Central memory CD4-positive, alpha-beta T cell (primary cell): ENCODE data around the gene RRP8.
A peak's percentile ranks its signal among the peaks of the same experiment; 100 is the strongest.

ENCODE experiments used
- DNase-seq: peaks from one replicate; pipeline ENCODE4 v3.0.0; 2022

Gene RRP8

DNA sequence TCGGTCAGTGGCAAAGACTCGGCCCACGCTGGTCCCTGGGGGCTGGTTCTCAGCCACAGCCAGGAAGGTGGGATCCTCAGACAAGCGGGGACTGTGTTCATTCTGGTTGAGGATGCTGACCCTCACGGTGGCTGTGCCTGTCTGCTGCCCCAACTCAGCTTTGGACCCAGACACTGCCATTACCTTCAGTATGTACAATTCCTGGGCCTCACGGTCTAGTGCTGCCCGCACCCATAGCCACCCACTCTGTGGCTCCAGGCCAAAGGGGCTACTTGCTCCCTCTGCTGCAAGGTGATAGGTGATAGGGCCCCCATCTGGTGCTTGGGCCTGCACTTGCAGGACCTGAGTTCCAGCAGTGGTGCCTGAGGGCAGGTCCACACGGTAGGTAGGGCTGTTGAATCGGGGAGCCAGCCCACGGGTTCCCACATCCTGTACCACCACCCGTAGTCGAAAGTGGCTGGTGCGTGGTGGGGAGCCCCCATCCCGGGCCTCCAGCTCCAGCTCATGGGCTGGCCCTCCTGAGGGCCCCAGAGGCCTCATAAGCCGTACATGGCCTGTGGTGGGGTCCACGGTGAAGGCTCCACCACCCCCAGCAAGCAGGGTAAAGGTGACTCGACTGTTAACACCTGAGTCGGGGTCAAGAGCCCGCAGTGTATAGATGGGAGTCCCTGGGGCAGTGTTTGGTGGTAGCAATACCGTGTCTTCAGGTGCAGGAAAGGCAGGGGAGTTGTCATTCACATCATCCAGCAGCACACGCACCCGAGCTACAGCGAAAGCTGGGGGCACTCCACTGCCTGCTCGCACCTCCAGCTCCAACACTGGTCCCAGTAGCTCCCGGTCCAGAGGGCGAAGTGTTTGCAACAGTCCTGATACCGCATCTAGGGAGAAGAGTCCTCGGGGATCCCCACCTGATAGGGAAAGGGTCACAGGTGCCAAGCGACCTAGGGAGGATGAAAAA, 29.0 kb upstream of the RRP8 start:
- DNase-seq, result no peak

DNA sequence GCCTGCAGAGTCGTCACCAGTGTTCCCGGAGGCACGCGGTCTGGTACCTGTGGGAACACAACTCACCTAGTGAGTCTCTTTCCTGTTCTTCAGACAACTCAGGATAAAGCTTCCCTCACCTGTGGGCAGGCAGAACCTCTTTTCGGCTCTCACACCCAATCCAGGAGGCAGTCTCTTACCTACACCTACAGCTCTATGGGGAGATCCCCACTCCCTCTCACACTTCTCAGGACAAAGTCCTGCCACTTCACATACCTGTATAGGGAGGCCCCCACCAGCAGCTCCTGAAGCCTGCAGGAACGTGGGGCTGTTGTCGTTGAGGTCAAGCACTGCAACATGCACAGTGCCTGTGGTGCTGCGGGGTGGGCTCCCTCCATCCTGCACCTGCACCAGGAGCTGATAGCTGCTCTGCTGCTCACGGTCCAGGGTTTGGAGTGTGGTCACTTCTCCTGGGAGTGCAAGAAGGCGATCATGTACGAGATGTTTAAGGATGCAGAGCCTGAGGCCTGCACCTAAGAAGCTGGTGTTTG, 28.0 kb upstream of the RRP8 start:
- no peak for DNase-seq

DNA sequence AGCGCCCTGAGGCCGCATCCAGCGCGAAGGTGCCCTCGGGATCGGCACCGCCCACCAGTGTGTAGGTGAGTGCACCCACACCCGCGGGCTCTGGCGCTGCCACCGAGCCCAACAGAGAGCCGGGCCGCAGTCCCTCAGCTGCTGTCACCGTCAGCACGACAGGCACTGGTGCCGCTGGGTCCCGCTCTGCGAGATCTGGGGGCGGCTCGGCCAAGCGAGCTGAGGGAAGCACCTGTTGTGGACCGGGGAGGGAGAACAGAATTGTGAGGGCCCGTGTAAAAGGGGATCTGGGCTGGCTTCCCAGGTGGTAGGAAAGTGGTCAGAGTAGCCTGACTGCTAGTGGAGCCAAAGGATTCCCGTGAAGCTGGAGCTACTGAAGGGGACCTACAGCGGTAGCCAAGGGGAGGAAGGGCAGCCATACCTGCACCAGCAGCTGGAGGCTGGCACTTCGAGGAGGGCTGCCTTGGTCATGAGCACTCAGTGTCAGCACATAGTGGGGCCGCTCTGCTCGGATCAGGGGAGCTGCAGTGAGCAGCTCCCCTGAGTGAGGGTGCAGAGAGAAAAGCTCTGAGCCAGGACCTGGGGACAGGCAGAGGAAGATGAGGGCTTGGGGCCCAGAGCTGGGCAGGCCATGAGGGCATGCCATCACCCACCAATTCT, 27.3 kb upstream of the RRP8 start:
- no peak for DNase-seq

DNA sequence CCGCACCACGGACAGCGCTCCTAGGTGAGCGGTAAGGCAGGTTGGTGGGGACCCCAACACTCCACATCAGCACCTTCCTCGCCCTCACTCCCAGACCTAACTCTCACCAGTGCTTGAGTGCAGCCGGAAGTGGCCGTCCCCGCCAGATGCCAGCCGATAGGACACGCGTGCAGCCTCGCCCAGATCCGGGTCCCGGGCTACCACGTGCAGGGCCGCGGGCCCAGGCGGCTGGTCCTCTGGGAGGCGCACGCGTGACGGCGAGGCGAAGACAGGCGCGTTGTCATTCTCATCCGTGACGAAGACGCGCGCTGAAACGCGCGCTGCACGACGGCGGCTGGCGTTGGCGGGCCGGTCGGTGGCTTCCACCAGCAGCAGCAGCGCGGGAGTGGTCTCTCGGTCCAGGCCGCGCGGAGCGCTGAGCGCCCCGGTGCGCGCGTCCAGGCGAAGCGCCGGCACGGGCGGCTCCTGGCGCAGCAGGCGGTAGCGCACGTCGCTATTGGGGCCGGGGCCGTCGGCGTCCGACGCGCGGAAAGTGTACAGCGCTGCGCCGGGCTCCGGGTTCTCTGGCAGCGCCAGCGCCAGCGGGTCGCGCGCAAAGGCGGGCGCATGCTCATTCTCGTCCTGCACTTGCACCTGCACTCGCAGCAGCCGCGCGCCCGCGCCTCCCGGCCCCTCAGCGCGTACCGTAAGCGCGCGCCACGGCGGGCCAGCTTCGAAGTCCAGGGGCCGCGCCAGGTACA, 26.6 kb upstream of the RRP8 start:
- no peak for DNase-seq

DNA sequence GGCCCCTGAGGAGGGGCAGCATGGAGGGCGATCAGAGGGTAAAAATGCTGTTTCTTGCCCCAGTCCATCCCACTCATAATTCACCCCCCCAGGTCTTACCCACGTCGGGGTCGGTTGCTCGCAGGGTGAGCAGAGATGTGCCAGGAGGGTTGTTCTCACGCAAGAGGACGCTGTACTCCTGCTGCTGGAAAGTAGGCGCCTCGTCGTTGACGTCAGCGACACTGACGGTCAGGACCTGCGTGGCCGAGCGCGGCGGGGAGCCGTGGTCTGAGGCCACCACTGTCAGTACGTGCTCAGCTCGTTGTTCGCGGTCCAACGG, 26.1 kb upstream of the RRP8 start:
- no peak for DNase-seq

DNA sequence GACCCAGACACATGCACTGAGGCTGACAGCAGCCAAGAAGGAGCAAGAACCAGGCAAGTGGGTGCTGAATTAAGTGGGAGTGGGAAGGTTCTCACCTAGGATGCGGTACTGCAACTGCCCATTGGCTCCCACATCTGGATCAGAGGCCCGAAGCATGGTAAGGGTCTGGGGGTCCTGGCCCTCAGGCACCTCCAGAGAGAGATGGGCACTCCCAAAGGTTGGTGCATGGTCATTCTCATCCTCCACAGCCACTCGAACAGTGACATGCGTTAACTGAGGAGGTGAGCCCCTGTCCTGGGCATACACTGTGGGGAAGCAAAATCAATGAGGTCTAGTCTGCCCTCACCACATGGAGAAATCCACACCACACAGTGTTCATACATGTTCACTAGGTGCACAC, 25.1 kb upstream of the RRP8 start:
- no peak for DNase-seq

DNA sequence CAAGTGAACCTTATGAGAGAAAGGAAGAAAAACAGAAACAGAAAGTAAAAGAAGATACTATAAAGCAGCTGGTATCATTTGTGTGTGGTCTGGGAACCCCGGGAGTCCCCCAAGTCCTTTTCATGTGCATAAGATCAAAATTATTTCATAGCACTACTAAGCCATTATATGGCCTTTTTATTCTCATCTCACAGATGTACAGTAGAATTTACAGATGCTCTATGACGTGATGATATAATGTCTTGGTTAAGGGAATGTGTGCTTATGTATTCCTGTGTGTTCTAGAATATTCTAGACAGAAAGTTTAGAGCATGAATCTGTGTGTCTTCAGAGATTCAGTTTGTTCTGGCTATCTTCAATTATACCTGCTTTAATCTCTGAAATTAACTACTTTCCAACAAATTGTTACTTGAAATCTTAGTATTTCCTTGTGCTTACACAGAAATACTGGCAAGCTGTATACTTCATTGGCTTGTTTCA, 24.4 kb upstream of the RRP8 start:
- DNase-seq, result peak; percentile 21

DNA sequence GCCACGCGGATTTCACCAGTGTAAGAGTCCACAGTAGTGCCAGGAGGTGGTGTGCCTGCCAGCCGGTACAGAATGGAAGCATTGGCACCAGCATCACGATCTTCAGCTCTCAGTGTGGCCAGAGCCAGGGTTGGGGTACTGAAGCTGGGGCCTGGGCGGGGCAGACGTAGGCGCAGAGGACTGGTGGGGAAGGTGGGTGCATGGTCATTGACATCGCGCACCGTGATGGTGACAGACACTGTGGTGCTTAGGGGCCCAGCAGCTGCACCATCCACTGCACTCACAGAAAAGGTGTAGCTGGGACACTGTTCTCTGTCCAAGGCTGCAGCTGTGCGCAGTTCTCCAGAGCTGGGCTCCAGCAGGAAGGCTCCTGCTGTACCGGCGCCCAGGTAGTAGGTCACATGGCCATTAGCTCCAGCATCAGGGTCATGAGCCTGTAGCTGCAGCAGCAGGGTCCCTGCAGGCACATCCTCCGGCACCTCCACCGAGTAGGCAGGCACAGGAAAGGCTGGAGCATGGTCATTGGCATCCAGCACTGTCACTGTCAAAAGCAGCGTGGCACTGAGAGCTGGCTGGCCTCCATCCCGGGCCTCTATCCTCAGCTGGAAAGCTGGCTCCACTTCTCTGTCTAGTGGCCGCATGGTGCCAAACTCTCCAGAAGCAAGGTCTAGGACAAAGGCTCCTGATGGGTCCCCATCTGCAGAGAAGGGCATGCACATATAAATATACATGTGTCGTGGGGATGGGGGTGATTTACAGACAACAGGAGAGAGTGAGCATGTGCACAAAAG, 23.8 kb upstream of the RRP8 start:
- no peak for DNase-seq

DNA sequence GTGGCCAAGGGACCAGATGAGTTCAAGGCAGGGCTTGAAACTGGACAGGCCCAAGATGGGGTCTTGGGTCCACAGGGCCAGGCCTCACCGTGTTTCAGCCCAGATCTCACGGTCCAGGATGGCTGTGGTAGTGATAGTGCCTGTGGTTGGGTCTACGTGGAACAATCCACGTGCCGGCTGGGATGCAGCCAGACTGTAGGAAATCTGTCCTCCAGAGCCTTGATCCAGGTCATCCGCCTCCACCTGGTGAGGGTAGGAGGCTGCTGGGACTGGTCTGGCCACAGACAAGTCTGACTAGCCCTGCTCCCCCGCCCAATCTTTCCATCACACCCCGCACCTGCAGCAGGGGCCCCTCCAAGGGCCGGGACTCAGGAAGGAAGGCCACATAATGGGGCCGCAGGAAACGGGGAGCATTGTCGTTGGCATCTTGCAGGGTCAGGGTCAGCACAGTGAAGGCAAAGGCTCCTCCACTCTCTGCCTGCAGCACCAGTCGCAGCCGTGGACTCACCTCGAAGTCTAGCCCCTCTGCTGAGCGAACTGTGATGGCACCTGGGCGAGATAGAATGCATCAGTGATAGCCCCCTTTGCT, 22.5 kb upstream of the RRP8 start:
- no peak for DNase-seq

DNA sequence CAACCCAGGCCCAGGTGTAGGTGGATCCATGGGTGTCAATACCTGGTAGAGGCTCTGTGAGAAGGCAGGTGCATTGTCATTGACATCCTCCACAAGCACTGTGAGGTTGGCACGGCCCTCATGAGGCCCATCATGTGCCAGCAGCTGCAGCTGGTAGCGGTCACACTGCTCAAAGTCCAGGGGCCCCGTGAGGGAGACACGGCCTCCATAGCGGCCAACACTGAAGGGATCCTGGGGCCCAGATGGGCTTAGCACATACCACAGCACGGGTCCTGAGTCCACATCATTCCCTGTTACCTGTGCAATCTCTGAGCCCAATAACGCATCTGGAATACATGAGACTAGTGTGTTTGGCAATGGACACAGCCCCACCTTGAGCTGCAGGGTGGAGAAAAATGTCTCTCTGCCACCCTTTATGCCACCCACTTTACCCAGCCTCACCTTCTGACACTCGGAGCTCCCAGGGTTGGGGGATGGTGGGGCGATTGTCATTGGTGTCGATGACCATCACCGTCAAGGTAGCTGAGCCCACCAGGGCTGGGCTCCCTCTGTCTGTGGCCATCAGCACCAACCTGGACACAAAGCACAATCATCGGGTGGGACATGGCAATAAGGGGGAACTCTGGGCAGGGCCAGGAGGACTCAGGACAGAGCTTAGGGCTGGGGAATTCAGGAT, 21.9 kb upstream of the RRP8 start:
- no peak for DNase-seq

DNA sequence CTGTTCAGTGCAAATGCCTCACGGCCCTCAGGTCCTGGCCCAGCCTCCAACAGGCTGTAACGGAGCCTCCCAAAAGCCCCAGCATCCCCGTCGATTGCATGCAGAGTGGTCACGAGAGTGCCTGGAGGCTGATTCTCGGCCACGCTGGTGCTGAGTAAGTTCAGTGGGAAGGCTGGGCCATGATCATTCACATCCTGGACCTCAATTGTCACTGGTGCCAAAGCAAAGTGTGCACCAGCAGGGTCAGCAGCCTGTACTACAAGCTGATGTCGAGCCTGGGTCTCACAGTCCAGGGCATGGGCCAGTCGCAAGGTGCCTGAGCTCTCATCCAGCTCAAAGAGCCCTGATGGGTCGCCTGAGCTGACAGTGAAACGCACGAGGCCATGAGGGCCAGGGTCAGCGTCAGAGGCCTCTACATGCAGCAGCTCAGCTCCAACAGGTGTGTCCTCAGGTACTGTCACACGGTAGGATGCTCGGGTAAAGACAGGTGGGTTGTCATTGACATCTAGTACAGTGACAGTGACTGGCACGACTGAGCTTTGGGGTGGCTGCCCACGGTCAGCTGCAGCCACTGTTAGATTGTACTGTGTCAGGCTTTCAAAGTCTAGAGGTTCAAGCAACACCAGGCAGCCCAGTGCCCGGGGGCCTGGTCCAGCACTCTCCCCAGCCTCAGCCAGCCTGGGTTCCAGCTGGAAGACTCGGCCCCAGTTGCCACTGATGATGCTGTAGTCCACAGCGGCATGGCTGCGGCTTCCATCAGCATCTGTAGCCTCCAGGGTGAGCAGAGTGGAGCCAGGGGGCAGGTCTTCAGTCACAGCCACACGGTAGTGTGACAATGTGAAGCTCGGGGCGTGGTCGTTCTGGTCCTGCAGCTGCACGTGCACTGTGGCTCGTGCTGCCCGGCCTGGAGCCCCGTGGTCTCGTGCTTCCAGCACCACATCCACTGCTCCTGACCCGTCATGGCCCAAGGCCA, 20.3 kb upstream of the RRP8 start:
- DNase-seq, result no peak

DNA sequence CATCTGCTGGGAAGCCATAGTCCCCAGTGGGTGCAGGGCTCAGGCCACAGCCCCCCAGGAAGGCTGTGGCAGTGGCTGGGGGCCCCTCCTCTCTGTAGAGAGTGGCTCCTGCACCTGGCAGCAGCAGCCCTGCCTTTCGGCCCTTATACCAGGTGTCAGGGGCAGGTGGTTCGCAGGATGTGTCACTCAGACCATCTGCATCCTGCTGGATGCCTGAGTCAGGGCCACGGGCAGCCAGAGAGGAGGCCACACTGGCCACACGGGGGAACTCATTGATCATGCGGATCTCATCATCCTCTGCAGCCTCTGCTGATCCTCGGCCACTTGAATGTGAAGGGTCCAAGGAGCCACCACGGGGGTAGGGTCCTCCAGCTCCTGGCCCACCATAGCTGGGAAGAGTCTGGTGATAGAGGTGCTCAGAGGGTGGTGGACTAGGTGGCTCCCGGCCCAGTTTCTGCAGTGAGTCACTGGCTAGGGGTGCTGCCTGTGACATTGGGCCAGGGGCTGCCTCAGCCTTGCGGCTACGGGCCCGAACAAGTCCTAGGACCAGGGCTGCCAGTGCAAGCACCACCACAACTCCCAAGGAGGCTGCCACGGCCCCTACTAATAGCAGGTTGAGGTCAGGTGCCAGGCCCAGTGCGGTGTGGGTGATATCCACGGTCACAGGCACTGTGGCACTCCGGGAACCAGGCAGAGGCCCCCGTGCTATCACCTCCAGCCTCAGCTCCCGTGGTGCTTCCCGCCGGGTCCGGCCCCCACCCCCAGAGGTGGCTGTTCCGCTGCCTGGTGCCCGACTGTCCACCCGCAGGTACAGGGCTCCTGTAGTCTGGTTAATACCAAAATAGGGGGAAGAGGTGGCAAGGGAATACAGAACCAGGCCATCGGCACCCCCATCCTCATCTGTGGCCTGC, 19.1 kb upstream of the RRP8 start:
- DNase-seq, result no peak

DNA sequence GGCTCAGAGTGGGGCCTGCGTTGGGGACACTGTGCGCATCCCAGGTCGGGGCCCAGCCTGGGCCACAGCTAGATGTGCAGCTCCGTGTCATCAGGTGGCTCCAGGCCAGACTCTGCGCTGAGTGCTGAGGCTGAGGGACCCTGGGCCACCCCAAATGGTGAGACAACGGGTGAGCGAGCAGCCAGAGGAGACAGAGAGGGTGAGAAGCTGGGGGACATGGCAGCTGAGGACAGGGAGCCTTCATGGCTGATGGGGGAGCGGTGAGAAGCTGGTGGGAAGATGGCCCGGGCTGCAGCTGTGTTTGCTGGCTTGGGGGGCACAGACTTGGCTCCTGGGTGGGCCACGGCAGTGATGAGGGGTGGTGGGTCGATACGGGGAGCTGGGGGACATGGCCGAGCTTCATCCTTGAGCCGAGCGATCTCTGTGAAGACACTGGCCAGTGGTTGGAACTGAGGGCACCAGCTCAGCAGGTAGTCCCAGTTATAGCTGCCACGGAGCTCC, 18.3 kb upstream of the RRP8 start:
- DNase-seq, result no peak

DNA sequence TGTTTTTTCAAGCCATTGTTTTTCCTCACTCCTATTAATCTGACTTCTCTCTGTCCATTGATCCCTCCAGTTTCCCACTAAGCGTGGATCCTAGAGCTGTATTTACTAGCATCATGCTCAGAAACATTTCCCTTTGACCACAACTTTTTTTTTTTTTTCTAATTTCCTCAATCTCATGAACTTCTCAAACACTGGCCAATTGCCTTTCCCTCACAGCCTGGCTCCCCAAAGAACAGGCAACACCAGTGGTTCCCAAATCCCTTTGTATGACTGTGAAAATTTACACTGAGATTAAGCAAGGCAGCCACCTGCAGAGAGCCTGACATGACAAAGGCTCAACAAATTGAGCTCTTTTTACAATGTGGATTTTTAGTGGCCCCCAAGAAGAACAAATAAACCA, 17.2 kb upstream of the RRP8 start:
- DNase-seq, result no peak

DNA sequence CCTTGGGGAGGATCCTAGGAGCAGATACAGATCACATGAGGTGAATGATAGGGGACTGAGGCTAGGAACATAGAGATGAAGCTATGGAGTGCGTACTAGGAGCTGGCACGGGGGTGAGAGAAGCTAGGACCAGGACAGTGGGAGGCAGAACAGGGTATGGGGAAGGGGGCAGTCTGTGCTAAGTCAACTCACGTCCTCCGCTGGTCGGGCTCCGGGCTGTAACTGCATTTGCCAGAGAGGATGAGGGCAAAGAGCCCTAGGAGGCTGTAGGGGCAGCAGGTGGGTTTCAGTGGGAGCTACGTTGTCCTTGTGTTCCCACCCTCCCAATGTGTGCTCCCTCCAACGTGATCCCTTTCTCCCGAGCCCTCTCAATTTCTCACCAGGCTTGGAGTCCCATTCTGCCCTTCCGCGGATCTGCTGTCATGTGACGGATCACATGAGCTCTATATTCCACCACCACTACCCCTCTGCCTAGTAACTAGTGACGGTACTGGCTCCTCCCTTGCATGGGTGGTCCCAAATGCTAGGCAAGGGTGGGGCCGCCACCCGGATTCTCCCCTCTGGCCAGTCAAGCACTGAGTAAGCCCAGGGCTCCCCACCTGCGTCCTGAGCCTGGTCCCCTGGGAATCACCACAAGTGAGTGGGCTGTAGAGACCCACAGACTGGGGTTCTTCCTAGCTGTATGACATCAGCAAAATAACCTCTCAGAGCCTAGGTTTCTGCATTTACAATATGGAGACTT, 15.8 kb upstream of the RRP8 start, which contains the start of gene TPP1:
Gene TPP1 (minus strand): TSS at position 419 of the 742 bp plus-strand sequence. CDS start 22 bp downstream, at position 397.
- peak; percentile 89 for DNase-seq

DNA sequence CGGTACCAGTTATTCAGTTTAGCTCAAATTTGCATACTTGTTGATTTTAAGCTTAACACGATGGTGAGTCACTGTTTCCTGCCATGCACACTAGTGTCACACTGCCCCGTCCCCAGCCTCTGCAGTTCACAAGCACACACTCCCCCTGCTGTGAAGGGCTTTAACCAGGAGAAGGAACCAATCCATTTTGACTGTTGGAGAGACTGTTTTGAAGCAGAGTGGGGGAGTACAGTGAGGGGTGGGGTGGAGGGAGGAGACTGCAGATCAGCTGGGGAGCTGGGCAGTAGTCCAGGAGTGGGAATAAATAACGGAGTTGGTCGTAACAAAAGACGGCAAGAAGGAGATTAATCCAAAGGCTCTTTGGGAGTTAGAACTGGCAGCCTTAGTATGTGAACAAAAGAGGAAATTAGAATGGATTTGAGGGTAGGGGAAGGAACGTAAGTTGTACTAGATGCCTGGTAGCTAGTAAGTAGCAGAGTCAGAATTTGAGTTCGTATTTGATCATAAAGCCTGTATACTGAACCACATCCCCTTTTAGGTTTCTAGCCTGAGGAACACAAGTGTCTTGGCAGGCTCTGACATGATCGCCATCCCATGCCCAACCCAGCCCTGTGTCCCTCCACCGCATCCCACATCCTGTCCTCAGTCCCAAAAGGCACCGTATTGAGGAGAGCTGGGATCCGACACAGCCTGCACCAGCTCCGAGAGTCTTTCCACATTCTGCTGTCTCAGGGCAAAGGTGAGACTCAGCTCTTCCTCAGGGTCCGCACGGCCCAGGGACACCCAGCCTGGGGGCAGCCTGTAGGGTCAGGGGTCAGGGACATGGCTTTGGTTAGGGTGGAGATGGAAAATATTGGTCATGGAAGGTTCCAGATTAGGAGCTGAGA, 14.9 kb upstream of the RRP8 start:
- peak; percentile 45 for DNase-seq

DNA sequence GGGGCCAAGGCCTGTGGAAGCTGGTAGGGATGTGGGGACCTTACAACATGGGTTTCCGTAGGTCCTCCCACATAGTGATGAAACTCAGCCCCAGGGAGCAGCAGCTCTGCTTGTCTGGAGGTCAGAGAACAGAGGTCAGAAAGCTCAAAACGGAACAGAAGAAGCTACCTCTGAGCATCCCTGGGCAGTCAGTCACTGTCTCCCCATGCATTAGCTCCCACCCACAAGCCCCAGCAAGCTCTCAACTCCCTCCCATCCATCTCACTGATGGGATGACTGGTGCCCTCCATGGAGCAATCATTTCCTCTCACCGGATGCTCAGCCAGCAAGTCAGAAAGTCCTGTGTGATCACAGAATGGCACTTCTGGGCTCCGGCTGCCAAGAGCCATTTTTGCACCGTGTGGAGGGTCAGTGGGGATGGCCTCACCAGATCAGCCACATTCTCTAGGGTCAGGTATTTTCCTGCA, 13.9 kb upstream of the RRP8 start:
- DNase-seq, result no peak
